Mesothelial cell of epicardium (in vitro differentiated cells): ENCODE data around the gene TACSTD2. TPM values are rescaled to one million over a fixed set of nuclear protein-coding genes. Genes with fewer than 3 reads are reported as not detected.

ENCODE experiments used
- DNase-seq, 2 experiments: peaks; one replicate each; pipeline ENCODE4 v3.0.0; 2021; ENCODE audit warnings: low spot score in 2 of 2; ENCODE audit not compliant: unreplicated experiment in 2 of 2
- H3K27ac Mint-ChIP-seq: 2 replicates; pipeline ENCODE4 v1.8.0; 2021; ENCODE audit warnings: mixed read lengths
- H3K27me3 Mint-ChIP-seq: 2 replicates; pipeline ENCODE4 v1.8.0; 2021; ENCODE audit warnings: low read depth, mixed read lengths
- H3K36me3 Mint-ChIP-seq: 2 replicates; pipeline ENCODE4 v1.8.0; 2021; ENCODE audit warnings: mixed read lengths
- H3K4me1 Mint-ChIP-seq: 2 replicates; pipeline ENCODE4 v1.8.0; 2021; ENCODE audit warnings: mixed read lengths
- H3K4me3 Mint-ChIP-seq: 2 replicates; pipeline ENCODE4 v1.8.0; 2021; ENCODE audit warnings: mild to moderate bottlenecking, moderate library complexity, mixed read lengths
- H3K9me3 Mint-ChIP-seq: 2 replicates; pipeline ENCODE4 v1.8.0; 2021; ENCODE audit warnings: mixed read lengths
- total RNA-seq: library from RNA; stranded (reverse); gene quantifications from 3 replicates; pipeline ENCODE4 v1.2.1, GENCODE V29; 2021
- TF ChIP-seq, protein P1 (sequence below): fragments of 200-600 bp; sonication (generic); IDR thresholded peaks from one replicate; pipeline ENCODE4 v1.5.0; 2021; ENCODE audit warnings: antibody characterized with exemption; ENCODE audit not compliant: unreplicated experiment

TACSTD2 gene
- total RNA-seq, 1 donor from 2014 or later: 22.7 TPM

DNA sequence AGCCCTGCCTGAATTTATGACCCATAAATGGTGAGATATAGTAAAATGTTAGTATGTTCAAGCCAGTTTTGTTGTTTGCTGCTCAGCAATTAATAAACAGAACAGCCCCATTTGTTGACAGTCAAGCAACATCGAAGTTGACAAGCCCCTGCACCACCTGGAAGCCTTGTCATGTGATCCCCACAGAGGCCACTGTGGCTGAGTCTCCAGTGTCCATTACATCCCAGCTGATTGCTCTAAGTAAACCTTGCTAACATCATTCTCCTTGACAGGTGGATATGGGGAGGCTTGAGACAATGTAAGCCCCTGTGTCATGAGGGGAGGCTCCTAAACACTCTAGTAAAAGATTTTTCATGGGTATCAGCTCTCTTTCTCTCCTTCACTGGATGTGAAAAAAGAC is 17.5 kb upstream of the TACSTD2 start:
- Mint-ChIP-seq H3K9me3 (peaks cover 6% of the 10 kb centered on the region), H3K27ac (no peak overlapping the region), H3K4me3 (no peak overlapping the region), H3K4me1 (peaks cover 22% of the 10 kb centered on the region), H3K36me3 (peaks cover 3% of the 10 kb centered on the region), H3K27me3 (no peaks in the 10 kb centered on the region)
- DNase-seq: no peak
- TF ChIP-seq, protein P1, sequence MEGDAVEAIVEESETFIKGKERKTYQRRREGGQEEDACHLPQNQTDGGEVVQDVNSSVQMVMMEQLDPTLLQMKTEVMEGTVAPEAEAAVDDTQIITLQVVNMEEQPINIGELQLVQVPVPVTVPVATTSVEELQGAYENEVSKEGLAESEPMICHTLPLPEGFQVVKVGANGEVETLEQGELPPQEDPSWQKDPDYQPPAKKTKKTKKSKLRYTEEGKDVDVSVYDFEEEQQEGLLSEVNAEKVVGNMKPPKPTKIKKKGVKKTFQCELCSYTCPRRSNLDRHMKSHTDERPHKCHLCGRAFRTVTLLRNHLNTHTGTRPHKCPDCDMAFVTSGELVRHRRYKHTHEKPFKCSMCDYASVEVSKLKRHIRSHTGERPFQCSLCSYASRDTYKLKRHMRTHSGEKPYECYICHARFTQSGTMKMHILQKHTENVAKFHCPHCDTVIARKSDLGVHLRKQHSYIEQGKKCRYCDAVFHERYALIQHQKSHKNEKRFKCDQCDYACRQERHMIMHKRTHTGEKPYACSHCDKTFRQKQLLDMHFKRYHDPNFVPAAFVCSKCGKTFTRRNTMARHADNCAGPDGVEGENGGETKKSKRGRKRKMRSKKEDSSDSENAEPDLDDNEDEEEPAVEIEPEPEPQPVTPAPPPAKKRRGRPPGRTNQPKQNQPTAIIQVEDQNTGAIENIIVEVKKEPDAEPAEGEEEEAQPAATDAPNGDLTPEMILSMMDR: no peak

DNA sequence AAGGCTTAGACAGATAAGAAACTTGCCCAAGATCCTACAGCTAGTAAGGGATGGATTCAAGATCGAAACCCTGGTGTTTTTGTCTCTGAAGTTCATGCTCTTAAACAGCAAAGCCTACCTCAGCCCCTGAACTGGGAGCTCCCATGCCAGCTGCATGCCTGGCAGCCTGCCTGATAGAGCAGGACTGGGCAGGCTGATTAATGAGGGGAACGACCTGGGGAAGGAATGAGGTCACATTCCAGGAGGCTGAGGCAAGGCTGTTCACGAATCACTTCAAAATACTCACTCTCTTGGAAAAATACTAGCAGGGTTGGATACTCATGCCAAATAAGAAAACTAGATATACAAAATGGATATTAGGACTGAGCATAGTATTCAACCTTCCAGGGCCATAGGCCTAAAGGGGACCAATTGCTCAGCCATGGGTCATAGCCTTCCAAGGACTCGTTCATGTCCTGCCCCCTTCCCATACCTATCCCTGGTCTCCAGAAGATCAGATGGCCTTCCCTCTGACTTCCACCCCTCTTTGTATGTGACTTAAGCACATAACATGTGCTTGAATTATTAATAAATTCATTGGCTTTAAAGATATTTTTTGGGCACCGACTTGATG is 15.6 kb upstream of the TACSTD2 start:
- TF ChIP-seq, protein P1: no peak
- Mint-ChIP-seq H3K36me3 (no peaks in the 10 kb centered on the region), H3K27ac (peak overlapping the region; percentile 32), H3K27me3 (no peaks in the 10 kb centered on the region), H3K4me1 (peaks cover 22% of the 10 kb centered on the region), H3K9me3 (peaks cover 3% of the 10 kb centered on the region), H3K4me3 (no peak overlapping the region)
- no peak for DNase-seq

DNA sequence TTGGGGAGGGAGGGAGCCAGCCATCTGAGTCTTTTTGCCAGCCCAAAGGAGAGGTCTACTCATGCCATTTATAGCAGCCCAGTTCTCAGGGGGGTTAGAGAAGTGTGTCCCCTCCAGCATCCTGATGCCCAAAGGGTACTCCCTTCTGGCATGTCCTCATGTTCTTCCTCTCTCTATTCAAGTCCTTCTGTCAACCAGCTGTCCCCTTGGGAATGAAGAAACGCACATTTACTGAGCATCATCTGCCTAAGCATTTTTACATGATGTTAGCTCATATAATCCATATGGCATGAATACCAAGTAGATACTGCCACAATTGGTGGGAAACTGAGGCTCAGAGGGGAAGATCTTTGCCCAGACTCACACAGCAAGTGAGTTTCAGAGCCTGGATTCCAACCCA is 14.8 kb upstream of the TACSTD2 start:
- Mint-ChIP-seq H3K4me1 (peaks cover 19% of the 10 kb centered on the region), H3K27me3 (no peaks in the 10 kb centered on the region), H3K27ac (no peak overlapping the region), H3K4me3 (no peak overlapping the region), H3K36me3 (no peaks in the 10 kb centered on the region), H3K9me3 (peaks cover 3% of the 10 kb centered on the region)
- TF ChIP-seq, protein P1: no peak
- DNase-seq: no peak

DNA sequence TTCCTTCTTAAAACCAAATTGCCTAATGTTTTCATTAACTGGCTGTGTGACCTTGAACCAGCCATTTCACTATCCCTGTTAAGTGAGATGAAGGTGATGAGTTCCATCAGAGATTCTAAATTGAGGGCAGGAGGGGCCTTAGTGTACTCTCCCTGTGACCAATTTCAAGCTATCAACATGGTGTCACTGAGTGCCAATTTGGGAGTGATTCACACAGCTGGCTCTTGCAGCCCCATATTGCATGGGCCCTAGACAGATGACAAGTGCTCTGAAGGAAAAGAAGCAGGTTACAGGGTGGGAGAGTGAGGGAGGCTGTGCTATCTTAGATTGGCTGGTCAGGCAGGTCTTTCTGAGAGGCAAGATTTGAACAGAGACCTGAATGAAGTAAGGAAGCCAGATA is 13.0 kb upstream of the TACSTD2 start:
- H3K4me1 Mint-ChIP-seq: peaks cover 25% of the 10 kb centered on the region
- H3K36me3 Mint-ChIP-seq: no peaks in the 10 kb centered on the region
- no peak for DNase-seq
- H3K27ac Mint-ChIP-seq: no peak overlapping the region
- H3K4me3 Mint-ChIP-seq: no peak overlapping the region
- H3K27me3 Mint-ChIP-seq: no peaks in the 10 kb centered on the region
- TF ChIP-seq, protein P1: no peak
- peaks cover 3% of the 10 kb centered on the region for H3K9me3 Mint-ChIP-seq

DNA sequence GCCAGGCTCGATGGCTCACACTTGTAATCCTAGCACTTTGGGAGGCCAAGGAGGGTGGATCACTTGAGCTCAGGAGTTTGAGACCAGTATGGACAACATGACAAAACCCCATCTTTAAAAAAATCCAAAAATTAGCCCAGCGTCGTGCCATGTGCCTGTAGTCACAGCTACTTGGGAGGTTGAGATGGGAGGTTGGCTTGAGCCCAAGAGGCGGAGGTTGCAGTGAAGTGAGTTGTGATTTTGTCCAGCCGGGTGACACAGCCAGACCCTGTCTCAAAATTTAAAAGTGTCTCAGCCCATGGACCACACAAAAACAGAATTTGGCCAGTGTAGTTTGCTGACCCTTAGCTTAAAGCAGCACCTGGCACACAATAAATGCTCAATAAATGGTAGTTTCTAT is 11.3 kb upstream of the TACSTD2 start:
- H3K27me3 Mint-ChIP-seq: no peaks in the 10 kb centered on the region
- H3K27ac Mint-ChIP-seq: no peak overlapping the region
- no peak for DNase-seq
- peaks cover 37% of the 10 kb centered on the region for H3K4me1 Mint-ChIP-seq
- H3K36me3 Mint-ChIP-seq: no peaks in the 10 kb centered on the region
- H3K4me3 Mint-ChIP-seq: no peak overlapping the region
- TF ChIP-seq, protein P1: no peak
- peaks cover 2% of the 10 kb centered on the region for H3K9me3 Mint-ChIP-seq

DNA sequence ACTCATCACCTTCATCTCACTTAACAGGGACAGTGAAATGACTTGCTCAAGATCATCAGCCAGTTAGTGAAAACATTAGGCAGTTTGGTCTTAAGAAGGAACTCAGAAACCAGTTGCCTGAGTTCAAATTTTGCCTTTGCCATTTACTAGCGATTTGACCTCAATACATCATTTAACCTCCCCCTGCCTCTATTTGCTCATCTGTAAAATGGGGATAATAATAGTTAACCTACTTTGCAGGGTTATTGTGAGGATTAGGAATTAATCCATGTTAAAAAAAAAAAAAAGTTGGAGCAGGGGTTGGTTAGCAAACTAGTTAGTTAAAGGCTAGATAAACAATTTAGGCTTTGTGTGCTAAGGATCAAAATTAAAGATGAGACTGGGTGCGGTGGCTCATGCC is 10.6 kb upstream of the TACSTD2 start:
- Mint-ChIP-seq H3K36me3 (no peaks in the 10 kb centered on the region), H3K27ac (peak overlapping the region; percentile 33), H3K27me3 (no peaks in the 10 kb centered on the region), H3K9me3 (no peaks in the 10 kb centered on the region), H3K4me3 (no peak overlapping the region), H3K4me1 (peaks cover 33% of the 10 kb centered on the region)
- TF ChIP-seq, protein P1: no peak
- no peak for DNase-seq
